ENCODE measurements around the gene CGB5.

DNA sequence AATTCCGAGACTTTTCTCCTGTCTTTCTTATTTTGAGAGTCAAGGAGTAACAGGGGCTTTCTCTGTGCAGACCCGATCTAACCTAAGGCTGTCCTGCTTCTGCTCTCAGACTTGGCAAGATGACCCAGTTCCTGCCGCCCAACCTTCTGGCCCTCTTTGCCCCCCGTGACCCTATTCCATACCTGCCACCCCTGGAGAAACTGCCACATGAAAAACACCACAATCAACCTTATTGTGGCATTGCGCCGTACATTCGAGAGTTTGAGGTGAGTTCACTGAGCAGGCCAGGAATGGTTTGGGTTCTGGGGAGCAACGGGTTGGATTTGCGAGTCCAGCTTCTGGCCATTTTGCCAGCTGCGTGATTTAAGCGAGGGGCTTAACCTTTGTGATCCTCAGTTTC is 42.6 kb downstream of the CGB5 start:
- TF ChIP-seq, protein P1, sequence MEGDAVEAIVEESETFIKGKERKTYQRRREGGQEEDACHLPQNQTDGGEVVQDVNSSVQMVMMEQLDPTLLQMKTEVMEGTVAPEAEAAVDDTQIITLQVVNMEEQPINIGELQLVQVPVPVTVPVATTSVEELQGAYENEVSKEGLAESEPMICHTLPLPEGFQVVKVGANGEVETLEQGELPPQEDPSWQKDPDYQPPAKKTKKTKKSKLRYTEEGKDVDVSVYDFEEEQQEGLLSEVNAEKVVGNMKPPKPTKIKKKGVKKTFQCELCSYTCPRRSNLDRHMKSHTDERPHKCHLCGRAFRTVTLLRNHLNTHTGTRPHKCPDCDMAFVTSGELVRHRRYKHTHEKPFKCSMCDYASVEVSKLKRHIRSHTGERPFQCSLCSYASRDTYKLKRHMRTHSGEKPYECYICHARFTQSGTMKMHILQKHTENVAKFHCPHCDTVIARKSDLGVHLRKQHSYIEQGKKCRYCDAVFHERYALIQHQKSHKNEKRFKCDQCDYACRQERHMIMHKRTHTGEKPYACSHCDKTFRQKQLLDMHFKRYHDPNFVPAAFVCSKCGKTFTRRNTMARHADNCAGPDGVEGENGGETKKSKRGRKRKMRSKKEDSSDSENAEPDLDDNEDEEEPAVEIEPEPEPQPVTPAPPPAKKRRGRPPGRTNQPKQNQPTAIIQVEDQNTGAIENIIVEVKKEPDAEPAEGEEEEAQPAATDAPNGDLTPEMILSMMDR (IDR thresholded peaks at IDR 0.05) = no peak
- no peak for TF ChIP-seq POLR2A (IDR thresholded peaks at IDR 0.05)

Measured in Peyer's patch (tissue), 4 donors.